ENCODE measurements around the gene OR4D1.

The OR4D1 gene

DNA sequence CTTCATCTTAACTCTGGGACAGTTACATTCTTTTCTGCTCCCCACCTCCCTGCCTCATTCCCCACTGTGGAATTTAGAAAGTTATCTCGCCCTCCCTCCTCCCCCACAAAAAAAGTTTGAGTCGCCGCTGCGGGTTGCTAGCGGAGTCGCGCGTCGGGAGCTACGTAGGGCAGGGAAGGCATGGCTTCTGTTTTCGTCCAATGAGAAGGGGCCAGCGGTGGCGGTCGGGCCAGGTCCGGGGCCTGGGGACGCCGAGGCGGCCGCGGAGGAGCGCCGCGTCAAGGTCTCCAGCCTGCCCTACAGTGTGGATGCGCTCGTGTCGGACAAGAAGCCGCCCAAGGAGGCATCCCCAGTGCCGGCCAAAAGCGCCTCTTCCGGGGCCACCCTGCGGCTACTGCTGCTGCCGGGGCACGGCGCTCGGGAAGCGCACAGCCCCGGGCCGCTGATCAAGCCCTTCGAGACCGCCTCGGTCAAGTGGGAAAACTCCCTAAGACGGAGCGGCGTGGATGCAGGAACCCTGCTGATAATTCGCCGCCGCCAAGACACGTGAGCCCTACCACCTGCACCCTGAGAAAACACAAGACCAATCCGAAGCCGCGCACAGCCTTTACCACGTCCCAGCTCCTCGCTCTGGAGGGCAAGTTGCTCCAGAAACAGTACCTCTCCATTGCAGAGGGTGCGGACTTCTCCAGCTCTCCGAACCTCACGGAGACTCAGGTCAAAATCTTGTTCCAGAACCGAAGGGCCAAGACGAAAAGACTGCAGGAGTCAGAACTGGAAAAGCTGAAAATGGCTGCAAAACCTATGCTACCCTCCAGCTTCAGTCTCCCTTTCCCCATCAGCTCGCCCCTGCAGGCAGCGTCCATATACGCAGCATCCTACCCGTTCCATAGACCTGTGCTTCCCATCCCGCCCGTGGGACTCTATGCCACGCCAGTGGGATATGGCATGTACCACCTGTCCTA lies 8.9 kb downstream of the OR4D1 start:
- no peak for DNase-seq (ENCODE audit: low spot score)

DNA sequence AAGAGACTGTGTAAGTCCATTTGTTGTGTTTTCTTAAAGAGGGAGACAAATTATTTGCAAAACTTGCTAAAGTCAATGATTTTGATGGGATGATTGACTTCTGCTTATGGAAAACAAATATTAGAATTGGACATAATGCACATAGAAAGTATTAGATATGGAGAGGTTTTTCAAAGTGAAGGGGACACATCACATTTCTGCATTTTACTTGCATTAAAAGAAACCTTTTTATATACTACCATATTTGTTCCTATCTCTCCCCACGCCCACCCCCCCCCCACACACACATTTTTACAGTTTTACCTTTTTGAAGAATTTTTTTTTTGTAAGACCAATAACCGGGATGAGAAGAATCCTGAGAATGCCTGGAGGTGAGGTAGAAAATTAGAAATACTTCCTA lies 10.0 kb downstream of the OR4D1 start:
- no peak for DNase-seq (ENCODE audit: low spot score)

DNA sequence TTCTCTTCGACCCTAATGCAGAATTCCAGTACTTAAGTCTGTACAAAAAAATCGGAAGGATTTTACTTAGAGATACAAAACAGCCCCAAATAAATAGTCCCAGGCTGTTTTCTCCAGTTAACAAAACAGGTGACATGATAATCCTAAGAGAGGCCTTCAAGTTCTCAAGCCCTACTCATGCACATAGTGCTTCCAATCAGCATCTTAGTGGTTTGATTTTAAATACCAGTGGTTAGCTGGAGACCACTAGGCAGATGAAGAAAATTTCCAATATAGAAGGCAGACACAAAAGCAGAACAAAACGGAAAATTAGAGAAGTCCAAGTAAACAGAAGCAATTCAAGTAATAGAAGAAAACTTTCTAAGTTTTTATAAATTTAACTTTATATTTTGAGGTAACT lies 13.4 kb downstream of the OR4D1 start:
- no peak for DNase-seq (ENCODE audit: low spot score)

DNA sequence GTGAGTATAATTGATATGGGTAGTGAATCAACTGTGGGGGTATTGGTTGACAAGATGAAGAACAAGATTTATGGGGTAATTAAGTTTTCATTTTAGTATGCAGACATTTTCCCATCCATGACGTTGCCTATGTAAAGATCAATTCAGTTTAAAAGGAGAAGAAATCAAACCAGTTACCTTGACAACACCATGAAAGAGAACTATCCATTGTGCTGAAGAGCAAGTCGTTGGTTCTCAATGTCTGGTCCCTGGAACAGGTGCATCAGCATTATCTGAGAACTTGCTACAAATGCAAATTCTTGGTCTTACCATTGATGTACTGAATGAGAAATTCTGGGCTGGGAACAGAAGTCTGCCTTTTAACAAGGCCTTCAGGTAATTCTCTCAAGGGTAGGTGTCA lies 17.8 kb downstream of the OR4D1 start:
- no peak for DNase-seq (ENCODE audit: low spot score)

DNA sequence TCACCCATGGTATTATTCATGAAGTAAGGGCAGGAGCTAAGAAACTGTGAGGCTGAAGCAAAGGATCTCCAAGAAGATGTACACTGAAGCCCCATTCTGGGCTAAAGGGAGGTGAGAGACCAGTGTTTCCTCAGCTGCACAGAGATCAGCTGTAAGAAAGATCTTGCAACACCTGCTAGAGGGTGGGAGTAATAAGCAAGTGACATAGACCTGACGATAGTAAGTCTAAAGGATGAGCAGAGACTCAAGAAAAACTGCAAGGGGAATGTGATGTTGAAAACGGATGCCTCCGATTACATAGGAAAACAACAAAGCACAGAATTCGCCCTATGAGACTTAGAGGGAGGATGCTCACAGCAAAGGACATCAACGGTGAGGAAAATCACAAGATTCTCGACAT lies 18.5 kb downstream of the OR4D1 start, which contains the start of gene OR4D2:
Gene OR4D2, plus strand, starts transcription at position 301 of the 400 bp plus-strand sequence. CDS start 2,674 bp downstream, outside the sequence.
- DNase-seq (ENCODE audit: low spot score): no peak

DNA sequence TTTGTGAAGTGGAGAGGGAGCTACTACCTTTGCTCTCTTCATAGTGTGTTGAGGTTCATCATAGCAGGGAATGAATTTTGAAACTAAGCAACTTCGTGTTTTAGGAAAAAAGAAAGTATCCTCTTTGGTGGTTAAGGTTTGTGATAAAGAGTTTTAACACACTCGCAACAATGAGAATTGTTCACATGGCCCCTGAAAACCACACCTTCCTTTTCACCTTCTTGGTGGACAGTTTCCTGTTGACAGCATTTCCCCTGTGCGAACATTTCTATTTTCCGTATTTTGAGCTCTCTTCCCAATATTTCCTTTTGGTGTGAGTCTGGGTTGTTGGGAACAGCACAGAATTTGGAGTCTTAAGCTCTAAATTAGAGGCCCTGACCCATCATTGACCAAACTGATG lies 22.4 kb downstream of the OR4D1 start:
- no peak for DNase-seq (ENCODE audit: low spot score)

DNA sequence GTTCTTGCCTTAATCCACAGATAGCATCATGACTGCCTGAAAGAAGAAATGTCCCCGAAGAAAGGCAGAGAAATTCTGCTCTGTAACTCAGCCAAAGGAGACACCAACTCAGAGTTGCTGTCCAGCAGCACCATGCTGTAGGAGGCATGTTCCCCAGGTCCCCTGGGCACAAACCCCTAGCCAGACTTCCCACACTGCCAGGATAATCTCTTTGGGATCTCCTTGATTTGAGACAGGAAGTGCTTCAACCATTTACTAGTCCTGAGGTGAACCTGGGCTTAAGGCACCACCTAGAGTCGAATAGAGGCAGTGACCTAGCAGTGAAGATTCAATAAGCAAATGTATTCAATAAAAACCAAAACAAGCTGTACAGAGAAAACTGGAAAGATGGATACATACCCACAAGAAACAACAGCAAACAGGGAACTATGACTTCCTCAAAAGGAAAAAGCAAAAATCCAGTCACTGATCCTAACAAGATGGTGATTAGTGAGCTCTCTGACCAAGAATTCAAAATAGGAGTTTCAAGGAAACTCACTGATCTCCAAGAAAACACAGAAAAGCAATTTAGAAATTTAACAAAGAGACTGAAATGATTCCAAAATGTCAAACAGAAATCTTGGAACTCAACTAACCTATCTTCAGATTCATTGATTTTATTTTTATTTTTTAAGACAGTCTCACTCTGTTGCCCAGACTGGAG lies 24.3 kb downstream of the OR4D1 start:
- DNase-seq (ENCODE audit: low spot score): peak; percentile 41

DNA sequence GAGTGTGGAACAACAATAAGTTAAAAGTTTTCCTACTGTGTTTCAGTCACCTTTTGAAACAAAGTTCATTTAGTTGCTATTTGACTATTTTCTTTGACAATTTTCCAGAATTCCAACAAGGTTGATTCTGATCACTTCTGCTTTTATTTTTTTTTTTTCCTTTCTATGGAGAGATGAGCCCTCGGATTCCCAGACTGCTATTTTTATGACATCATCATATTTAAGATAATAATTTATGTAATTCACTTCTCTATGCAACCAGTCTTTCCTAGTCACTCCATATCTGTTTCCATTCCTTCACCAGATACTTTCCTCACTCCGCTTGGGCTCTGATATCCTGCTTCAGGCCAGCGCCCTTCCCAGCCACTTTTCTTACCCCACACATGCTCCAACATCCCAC lies 26.7 kb downstream of the OR4D1 start:
- no peak for DNase-seq (ENCODE audit: low spot score)

DNA sequence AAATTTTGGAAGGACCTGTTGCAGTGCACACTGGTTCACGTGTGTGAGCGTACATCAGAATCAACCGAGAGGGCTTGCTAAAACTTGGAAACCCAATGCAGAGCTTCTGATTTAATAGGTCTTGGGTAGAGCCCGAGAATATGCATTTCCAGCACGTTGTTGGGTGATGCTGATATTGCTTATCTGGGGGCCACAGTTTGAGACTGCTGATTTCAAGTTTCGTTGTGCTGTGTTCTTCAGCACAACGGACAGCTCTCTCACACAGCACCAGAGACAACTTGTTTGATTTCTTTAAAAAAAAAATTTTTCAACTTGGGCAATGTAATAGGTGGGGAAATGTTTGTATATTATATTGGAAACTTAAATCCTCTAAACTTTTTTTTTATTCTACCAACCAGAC lies 28.0 kb downstream of the OR4D1 start:
- DNase-seq (ENCODE audit: low spot score): no peak

DNA sequence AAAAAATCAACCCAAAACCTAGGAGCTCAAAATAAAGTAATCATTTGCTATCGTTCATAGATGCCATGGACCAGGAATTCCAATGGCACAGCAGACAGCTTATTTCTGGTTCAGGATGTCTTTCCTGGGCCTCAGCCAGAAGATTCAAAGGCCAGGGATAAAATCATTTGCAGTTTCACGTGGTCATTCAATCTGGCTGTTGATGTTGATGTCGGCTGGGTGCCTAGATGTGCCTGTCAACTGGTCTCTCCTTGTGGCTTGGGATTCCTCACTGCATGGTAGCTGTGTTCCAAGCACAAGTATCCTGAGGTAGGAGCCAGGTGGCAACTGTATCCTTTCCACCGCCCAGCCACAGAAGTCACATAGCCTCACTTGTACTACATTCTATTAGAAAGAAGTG lies 33.6 kb downstream of the OR4D1 start:
- DNase-seq (ENCODE audit: low spot score): no peak

DNA sequence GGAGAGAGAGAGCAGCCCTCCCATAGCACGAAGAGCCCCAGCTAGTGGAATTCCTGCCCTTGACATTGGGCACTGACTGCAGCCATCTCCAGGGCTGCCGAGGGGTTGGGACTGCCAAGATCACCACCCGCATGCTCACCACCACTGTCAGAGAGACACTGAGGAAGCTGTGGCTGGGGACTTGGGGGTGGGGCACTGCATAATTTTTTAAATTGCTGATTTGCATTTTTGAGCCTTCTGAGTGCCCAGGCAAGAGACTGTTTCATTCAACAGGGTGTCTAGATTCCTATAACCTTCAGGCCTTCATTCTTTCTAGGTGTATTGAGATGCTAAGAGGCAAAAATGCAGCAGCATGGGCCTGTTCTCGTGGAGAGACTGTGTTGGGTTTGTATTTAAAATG lies 35.3 kb downstream of the OR4D1 start:
- no peak for DNase-seq (ENCODE audit: low spot score)

DNA sequence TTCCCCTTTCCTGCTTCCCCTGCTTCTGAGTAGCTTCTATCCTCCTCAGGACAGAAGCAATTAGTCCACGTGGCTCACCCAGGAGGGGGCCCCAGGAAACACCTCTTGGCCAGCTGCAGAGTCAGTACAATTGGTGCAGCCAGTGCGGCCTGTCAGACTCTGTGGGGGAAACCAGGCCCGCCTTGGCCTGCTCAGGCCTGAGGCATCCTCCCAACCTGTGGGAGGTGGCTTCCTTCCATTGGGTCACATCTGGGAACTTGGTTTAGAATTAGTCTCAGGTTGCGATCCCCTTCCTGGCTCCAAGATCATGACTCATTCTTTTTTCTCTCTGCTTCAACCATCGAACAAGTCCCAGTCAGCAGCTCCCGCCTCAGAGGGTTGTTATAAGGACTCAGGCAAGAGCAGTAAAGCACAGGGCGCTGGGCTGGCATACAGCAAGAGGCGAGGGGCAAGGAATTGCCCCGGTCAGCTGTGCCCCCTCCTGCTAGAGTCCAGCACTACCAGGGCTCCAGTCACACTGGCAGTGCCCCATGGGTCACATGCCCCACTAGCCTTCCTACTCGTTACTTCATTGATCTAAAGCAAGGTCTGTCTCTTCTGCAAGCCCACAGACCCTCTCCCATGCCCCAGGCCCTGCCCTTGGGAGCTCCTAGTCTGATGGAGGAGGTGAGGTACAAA lies 36.3 kb downstream of the OR4D1 start:
- DNase-seq (ENCODE audit: low spot score): no peak

DNA sequence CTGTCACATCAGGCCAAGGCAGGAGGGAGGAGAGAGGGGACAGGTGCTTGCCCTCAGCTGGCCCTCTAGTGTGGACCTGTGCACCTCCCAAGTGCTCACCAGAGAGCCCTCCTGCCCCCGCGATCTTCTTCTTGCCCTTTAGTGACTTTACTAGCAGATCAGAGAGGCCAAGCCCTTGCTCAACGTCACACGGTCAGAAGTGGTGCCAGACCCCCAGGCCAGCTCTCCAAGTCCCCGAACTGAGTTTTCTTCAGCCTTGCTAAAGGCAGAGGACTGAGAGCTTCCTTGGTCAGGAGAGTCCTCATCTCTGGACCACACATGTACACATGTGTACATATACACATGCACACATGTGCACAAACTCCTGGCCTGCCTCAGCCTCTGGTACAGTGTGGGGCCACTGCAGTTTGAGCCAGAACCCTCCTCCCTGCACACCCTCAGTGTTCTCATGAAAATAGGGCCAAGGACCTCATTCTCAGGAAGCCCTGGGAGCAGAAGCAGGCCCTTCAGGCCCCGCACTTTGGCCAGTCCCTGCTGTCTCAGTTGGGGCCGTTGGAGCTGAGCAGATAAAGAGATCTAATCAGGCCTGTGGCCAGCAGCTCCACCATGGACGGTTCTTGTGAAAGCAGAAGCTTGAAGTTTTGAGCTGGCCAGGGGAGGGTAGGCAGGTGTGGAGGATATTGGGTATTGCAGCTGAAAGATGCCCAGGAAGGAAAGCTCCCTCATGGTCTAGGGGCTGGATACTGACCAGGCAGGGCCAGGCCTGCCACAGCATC lies 37.0 kb downstream of the OR4D1 start:
- no peak for DNase-seq (ENCODE audit: low spot score)

DNA sequence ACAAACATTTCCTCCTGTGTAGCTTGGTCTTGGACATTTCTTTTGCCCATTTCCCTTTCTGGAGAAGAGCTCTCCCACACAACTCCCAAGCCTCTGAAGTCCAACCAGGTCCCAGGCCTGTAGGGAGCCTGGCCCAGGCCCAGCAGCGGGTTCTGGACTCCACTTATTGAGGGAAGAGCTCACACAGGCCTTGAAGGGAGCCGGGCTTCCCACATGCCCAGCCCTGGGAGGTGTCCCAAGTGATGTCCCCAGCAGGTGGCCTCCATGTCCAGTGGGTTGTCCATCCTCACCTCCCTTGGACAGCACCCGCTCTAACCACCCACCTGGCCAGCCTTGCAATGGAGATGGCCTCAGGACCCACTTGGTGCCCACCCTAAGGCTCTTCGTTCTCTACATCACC lies 38.4 kb downstream of the OR4D1 start:
- no peak for DNase-seq (ENCODE audit: low spot score)

DNA sequence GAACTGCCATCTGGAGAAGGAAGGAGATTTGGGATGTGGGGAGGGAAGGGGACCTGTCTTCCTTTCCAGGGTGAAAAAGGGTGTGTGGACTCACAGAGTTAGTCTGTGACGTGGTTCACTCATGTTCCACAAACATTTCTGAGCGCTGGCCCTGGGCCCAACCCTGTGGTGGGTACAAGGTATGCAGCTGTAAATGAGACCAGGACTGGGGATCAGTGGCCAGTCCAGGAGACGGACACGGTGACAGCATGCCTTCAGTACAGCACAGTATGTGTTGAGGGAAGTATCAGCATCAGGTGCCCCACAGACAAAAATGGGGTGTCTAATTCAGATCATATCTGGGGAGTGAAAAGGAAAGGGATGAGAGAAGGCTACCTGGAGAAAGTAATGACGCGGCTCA lies 38.9 kb downstream of the OR4D1 start:
- no peak for DNase-seq (ENCODE audit: low spot score)

DNA sequence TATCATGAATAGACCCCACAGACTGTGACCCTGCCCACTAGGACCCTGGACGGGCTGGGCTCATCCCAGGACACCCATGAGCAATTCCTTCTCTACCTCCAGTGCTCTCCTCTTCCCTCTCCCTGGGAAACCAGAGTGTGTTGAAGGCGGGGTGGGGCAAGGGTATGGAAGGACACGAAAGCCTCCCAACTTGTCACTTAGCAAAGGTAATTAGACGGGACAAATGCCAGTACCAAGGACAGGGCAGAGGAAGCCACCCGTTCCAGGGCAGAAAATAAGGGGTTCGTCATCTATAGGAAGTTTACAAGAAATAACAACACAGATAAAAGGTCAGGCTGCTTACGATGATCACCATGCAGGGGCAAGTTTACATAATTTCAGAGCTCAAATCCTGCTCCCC lies 39.5 kb downstream of the OR4D1 start:
- no peak for DNase-seq (ENCODE audit: low spot score)

DNA sequence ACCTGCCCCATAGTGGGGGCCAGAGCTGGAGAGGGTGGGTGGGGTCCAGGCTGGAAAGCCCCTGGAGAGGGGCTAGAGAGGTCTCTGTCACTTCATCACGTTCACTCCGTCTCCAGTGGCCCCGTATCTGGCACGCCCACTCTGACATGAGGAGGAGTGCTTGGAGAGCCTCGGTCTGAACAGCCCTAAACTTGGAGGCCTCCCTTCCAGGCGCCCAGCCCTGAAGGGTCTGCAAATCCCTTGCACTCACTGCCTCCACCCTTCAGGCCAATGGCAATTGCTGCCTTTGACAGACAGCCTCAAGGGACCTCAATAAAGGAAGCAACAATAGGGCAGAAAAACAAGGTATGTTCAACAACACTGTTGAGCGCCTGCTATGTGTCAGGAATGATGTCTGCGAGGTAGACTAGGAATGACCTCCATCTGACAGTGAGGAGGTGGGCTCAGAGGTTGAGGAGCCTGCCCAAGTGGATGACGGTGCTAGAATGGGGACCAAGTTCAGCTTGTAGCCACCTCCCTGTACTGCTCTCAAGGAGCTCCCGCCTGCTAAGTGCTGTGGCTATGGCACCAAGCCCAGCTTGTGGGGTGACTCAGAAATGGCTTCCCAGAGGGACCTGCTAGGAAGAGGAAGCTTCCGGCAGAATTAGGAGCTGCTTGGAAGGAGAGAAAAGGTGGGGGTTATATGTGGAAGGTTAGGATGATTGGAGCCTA lies 41.4 kb downstream of the OR4D1 start:
- no peak for DNase-seq (ENCODE audit: low spot score)

DNA sequence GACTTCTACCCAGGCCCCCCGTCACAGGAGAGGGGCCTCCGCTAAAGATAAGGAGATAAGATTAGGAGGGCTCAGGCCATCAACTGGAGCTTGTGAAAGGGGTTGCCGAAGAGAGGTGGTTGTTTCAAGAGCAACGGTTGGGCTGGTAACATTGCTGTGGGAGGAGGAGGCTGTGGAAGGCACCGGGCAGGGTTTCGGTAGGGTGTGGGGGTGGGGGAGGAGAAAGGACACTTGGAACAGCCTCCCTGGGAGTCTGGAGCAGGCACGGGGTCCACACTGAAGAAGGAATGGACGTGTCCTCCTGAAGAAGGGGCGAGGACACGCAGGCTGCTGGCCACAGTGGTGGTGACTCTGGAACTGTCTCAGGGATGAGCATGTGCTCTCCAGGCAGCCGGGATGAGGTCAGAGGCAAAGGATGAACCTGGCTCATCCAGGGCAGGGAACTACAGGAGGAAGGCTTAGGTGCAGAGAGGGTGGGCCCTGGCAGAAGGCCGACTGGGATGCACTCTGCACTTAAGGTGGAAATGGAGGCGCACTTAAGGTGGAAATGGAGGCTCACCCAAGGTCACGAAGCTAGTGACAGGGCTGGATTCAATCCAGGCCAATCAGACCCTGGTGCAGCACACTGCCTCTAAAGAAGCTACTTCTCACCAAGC lies 43.2 kb downstream of the OR4D1 start:
- no peak for DNase-seq (ENCODE audit: low spot score)

DNA sequence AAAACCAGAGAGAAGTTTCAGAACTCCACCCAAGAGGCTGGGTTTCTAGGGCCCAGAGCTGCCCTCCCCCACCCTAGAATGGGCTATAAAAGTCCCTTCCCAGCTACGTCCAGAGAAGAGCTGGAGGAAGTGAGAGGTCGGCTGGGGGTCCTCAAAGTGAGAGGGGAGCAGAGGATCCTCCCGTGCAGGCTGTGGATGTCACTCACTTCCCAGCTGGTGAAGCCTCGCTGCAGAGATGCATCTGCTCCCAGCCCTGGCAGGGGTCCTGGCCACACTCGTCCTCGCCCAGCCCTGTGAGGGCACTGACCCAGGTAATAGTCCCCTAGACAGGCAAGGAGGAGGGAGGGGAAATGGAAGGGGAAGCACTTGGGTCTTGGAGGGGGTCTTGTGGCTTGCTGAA lies 44.4 kb downstream of the OR4D1 start, which contains the start of gene EPX:
Gene EPX, plus strand, starts transcription at position 115 of the 400 bp plus-strand sequence. Its CDS starts 121 bp downstream, at position 236.
- no peak for DNase-seq (ENCODE audit: low spot score)

DNA sequence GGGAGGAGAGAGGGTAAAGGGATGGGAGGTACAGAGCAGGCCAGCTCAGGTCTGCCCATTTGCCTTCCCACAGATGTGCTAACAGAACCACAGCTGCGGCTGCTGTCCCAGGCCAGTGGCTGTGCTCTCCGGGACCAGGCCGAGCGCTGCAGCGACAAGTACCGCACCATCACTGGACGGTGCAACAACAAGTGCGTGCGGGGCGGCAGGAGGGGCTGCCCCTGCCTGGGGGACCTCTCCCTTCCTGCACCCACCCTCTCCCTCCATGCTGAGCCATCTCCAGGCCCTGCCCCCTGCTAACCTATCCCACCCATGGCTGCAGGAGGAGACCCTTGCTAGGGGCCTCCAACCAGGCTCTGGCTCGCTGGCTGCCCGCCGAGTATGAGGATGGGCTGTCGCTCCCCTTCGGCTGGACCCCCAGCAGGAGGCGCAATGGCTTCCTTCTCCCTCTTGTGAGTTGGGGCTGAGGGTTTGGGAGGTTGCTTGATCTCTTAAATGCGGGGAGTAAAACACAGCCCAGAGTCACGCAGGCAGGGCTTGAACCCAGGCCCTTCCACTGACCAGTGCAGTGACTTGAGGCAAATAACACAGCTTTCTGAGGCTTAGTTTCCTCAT lies 45.6 kb downstream of the OR4D1 start:
- DNase-seq (ENCODE audit: low spot score): no peak

Measured in HuH-7.5 (cell line).